Superior temporal gyrus (tissue), 1 donor: ENCODE measurements around the gene MAGEF1.

Experiments used
- DNase-seq: peaks from one replicate; pipeline ENCODE4 v3.0.0-alpha.2; 2016; ENCODE audit errors: extremely low spot score

Gene MAGEF1

DNA sequence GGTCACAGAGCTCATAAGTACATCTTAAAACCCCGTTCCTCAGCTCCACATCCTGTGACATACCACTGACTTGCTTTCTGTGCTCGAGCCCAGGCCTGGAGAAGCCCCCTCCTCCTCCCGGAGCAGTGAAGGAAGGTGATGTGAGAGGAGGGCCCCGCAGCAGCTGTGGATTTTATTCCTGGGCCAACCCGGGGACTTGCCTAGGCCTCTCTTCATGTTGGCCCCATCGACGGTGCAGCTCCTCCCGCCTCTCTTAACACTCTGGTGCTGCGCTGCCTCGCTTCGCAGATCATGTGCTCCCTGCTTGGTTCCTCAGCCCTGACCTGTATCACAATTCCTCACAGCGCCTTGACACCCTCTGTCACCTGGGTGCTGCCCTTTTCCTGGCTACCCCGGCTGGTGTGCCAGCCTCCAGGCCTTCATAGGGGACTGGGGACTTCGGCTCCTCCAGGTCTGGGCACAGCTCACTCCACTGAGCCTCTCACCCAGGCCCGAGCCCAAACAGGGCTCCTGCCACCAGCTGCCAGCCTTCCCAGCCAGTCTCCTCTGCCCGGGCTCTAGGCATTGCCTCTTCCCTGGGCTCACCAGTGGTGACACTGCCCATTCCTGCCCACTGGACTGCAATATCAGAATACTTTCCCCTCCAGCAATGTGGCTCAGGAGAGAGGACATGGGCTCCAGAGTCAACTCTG, 21.5 kb downstream of the MAGEF1 start:
- DNase-seq = no peak

GRCh38 chr3:184688882-184689271, 23.0 kb downstream of the MAGEF1 start:
- DNase-seq = no peak

GRCh38 chr3:184688251-184688881, 23.5 kb downstream of the MAGEF1 start:
- no peak for DNase-seq

DNA sequence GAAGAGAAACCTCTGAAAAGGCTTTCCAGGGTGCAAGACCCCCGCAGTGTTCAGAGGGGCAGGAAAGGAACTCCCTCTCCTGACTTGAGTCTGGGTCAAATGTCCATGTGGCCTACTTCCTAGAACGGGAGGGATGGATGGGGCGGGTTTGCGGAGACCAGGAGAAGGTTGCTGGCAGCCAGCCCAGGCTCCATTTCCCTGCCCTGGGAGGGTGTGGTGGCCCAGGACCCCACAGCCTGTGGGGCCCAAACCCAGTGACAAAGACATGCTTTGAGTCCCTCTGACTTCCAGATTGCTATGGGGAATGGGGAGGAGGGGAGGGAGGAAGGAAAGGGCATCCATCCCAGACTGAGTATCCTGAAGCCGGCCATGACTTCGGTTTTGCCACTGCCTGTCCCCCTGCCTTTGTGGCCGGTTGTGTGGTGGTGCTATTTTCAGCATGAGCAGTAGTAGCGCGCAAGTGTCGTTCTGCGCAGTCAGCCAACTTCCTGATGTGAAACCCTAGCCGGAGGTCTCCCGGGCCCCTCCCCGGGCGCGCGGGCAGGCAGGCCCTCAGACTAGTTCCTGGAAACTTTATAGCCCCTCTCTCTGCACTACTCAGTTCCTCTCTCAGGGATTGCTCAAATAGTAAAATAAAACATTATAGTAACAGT, 24.4 kb downstream of the MAGEF1 start:
- no peak for DNase-seq

DNA sequence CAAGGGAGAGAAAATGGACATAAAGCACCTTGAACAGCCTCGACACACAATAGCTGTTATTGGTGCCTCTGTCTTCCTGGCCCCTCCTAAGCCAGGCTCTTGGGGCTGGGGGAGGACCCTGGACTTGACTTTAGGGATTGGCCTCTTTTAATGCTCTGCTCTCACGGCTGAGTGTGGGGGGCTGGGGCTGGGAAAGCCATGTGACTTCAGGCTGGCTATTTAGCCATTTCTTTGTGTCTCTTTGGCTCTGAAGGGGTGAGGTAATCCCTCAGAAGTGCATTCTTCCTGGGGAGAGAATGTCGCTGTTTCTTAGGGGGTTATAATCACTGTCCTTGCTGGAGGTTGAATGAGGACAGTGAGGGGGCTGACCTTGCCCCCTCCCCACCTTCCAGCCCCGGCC, 26.2 kb downstream of the MAGEF1 start:
- DNase-seq = no peak

- DNase-seq = no peak
Measured at GRCh38 chr3:184685055-184685454, 26.8 kb downstream of the MAGEF1 start.

GRCh38 chr3:184683900-184684560, 27.8 kb downstream of the MAGEF1 start:
- no peak for DNase-seq

GRCh38 chr3:184683234-184683633, 28.6 kb downstream of the MAGEF1 start:
- no peak for DNase-seq

GRCh38 chr3:184682671-184683070, 29.2 kb downstream of the MAGEF1 start:
- DNase-seq = no peak

- no peak for DNase-seq
Measured at GRCh38 chr3:184680385-184681345, 31.2 kb downstream of the MAGEF1 start.

DNA sequence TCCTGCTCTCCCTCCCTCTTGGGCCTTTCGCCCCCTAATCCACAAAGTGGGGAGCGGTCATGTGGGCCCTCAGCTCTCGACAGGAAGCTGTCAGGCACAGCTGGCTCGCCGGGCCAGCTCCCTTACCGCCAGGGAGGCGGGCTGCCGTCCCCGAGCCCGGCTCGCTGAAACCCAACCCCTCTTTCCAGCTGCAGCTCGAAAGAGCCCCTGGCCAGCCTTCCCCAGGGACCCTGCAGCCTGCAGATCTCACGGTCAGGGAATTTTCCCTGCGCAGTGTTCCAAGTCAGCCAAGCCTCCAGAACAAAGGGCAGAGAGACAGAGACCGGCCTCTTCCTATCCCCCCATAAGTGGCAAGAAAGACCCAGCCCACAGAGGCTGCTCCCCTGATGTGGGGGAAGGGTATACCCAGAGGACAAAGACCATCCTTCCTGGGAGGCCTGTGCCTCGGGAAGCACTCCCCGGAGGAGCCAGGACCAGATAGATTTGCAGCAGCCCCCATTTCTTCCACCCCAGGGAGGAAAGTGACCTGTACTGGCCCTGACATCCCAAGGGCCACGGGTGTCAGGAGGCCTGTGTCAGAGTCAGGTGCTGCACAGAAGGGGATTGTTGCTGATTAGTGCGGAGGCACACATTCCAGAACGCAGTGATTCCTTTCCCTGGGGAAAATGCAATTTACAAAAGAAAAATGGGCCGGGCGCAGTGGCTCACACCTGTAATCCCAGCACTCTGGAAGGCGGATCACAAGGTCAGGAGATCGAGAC, 32.6 kb downstream of the MAGEF1 start:
- no peak for DNase-seq

GRCh38 chr3:184678317-184679055, 33.4 kb downstream of the MAGEF1 start:
- no peak for DNase-seq

GRCh38 chr3:184677344-184678316, 34.2 kb downstream of the MAGEF1 start:
- no peak for DNase-seq

GRCh38 chr3:184676927-184677326, 34.9 kb downstream of the MAGEF1 start:
- no peak for DNase-seq

- no peak for DNase-seq
Measured at GRCh38 chr3:184674626-184675025, 37.2 kb downstream of the MAGEF1 start.

- no peak for DNase-seq
Measured at GRCh38 chr3:184672977-184673870, 38.6 kb downstream of the MAGEF1 start.

DNA sequence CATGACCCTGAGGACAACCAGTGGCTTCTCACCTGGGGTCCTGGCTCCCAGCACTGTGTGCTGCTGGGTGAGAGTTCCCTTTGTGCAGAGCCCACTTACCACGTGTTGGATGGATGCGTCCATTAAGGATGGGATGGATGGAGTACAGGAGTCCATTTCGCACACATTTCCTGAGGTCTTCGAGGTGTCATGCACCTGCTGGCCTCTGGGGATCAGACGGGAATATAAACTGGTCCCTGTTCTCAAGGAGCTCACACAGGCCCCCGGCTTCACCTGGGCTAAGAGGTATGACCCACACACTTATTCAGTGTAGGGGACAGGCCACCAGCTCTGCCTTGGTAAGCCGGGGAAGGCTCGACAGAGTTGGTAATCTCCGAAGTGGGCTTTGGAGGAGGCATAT, 39.5 kb downstream of the MAGEF1 start:
- no peak for DNase-seq
